GM21367 (cell line): Measurements from ENCODE around the gene CTNND2.

ENCODE experiments used
- ATAC-seq: cut with Tn5 transposase; IDR thresholded peaks from one replicate; pipeline ENCODE4 v1.9.1; 2021; ENCODE audit not compliant: unreplicated experiment

CTNND2 gene

GRCh38 chr5:10974850-10975249 lies 929.4 kb downstream of the CTNND2 start:
- no peak for ATAC-seq

GRCh38 chr5:10973316-10973715 lies 930.9 kb downstream of the CTNND2 start:
- ATAC-seq = no peak

GRCh38 chr5:10969684-10970180 lies 934.5 kb downstream of the CTNND2 start:
- ATAC-seq = no peak

- no peak for ATAC-seq
Measured at GRCh38 chr5:10964806-10965205, 939.4 kb downstream of the CTNND2 start.

GRCh38 chr5:10958728-10959127 lies 945.5 kb downstream of the CTNND2 start:
- no peak for ATAC-seq

GRCh38 chr5:10949856-10950630 lies 954.2 kb downstream of the CTNND2 start:
- no peak for ATAC-seq

GRCh38 chr5:10946050-10946449 lies 958.2 kb downstream of the CTNND2 start:
- no peak for ATAC-seq

GRCh38 chr5:10941900-10942299 lies 962.3 kb downstream of the CTNND2 start:
- ATAC-seq = no peak

GRCh38 chr5:10936081-10936855 lies 968.0 kb downstream of the CTNND2 start:
- ATAC-seq = no peak

GRCh38 chr5:10935536-10935935 lies 968.7 kb downstream of the CTNND2 start:
- no peak for ATAC-seq

GRCh38 chr5:10934783-10935355 lies 969.4 kb downstream of the CTNND2 start:
- no peak for ATAC-seq

- no peak for ATAC-seq
Measured at GRCh38 chr5:10933121-10933520, 971.1 kb downstream of the CTNND2 start.

GRCh38 chr5:10932426-10932825 lies 971.8 kb downstream of the CTNND2 start:
- no peak for ATAC-seq

GRCh38 chr5:10927608-10928007 lies 976.6 kb downstream of the CTNND2 start:
- ATAC-seq = no peak

GRCh38 chr5:10923310-10923709 lies 980.9 kb downstream of the CTNND2 start:
- no peak for ATAC-seq
